ENCODE data around the gene GALNTL6. TPM values are rescaled to one million over a fixed set of nuclear protein-coding genes. Genes with fewer than 3 reads are reported as not detected.

The GALNTL6 gene
- total and polyA plus RNA-seq, 9 of the 15 experiments (the other 6 are each of a cell fraction or from before 2014, with no cell fraction given) = 0.18 to 0.50 (median 0.29) TPM

GRCh38 chr4:172356016-172356415 is 542.8 kb downstream of the GALNTL6 start:
- intact Hi-C loops (cut with micrococcal nuclease) = no loop called here
- no peak for DNase-seq (ENCODE audit: extremely low read depth in 1 of 4, low spot score in 3 of 4)
- H3K27me3 ChIP-seq (ENCODE audit: control insufficient read depth in 2 of 2, insufficient read depth in 2 of 2, low read length in 2 of 2) = no peaks in the 10 kb centered on the region
- H3K9me3 ChIP-seq (replicated peaks; ENCODE audit: control insufficient read depth, insufficient read depth, low read depth, low read length) = no peaks in the 10 kb centered on the region
- no peak for FAIRE-seq
- no peaks in the 10 kb centered on the region for H3K79me2 ChIP-seq (ENCODE audit: control insufficient read depth, insufficient read depth, low read length)
- no peak overlapping the region for H3K27ac ChIP-seq (ENCODE audit: extremely low read depth, low read depth, low read length)
- H3K4me2 ChIP-seq (ENCODE audit: insufficient read depth, low read length) = no peak overlapping the region
- H3K4me1 ChIP-seq (replicated peaks in 1 of 2; ENCODE audit: control insufficient read depth in 2 of 2, insufficient read depth in 2 of 2, low read length in 2 of 2) = no peaks in the 10 kb centered on the region
- in situ Hi-C loops (cut with MboI) = no loop called here
- ChIA-PET CTCF (ENCODE audit: low intra/inter-chr PET ratio) (no interaction called here), POLR2A (no interaction called here)
- H3K9ac ChIP-seq (ENCODE audit: insufficient read depth in 1 of 2, low read depth in 2 of 2, low read length in 2 of 2) = no peak overlapping the region
- TF ChIP-seq GABPB1 (CRISPR knock-in tag; IDR thresholded peaks at IDR 0.05) (no peak), ZBTB5 (IDR thresholded peaks at IDR 0.05) (no peak), ZNF184 (CRISPR knock-in tag; IDR thresholded peaks at IDR 0.05) (no peak), ZSCAN32 (CRISPR knock-in tag; IDR thresholded peaks at IDR 0.05) (no peak), SMAD4 (CRISPR knock-in tag; conservative IDR thresholded peaks at IDR 0.05) (no peak), RFX5 (IDR thresholded peaks at IDR 0.05; ENCODE audit: low read depth, low read length) (no peak), CHD1 (IDR thresholded peaks at IDR 0.05; ENCODE audit: low read length) (no peak), TFE3 (CRISPR knock-in tag; IDR thresholded peaks at IDR 0.05) (no peak), ZNF778 (CRISPR knock-in tag; IDR thresholded peaks at IDR 0.05) (no peak), TEAD4 (IDR thresholded peaks at IDR 0.05; ENCODE audit: low read length) (no peak), TEAD4 (CRISPR knock-in tag; IDR thresholded peaks at IDR 0.05; ENCODE audit: borderline replicate concordance) (no peak), NR4A1 (CRISPR knock-in tag; IDR thresholded peaks at IDR 0.05) (no peak), NR4A1 (tag; IDR thresholded peaks at IDR 0.05) (no peak)
- TF ChIP-seq, protein P1, sequence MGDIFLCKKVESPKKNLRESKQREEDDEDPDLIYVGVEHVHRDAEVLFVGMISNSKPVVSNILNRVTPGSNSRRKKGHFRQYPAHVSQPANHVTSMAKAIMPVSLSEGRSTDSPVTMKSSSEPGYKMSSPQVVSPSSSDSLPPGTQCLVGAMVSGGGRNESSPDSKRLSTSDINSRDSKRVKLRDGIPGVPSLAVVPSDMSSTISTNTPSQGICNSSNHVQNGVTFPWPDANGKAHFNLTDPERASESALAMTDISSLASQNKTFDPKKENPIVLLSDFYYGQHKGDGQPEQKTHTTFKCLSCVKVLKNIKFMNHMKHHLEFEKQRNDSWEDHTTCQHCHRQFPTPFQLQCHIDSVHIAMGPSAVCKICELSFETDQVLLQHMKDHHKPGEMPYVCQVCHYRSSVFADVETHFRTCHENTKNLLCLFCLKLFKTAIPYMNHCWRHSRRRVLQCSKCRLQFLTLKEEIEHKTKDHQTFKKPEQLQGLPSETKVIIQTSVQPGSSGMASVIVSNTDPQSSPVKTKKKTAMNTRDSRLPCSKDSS (IDR thresholded peaks at IDR 0.05; ENCODE audit: low read depth, partially characterized antibody) = no peak
- WGBS (ENCODE audit: insufficient coverage, low coverage, missing lambda C conversion rate) = 0% methylated on average over 1 of the region's 1 CpG
- no peak overlapping the region for H3K4me3 ChIP-seq
- H4K20me1 ChIP-seq (replicated peaks; ENCODE audit: control insufficient read depth, insufficient read depth, low read length) = no peaks in the 10 kb centered on the region
- no peak overlapping the region for H2AFZ ChIP-seq (ENCODE audit: low read depth, low read length)
- no peak for ATAC-seq
- BruUV-seq (replicated peaks) = no TSS peak
- no peaks in the 10 kb centered on the region for H3K36me3 ChIP-seq (ENCODE audit: control insufficient read depth, insufficient read depth, low read length)
- H3K9me1 ChIP-seq (ENCODE audit: control insufficient read depth, insufficient read depth, low read length) = no peaks in the 10 kb centered on the region

Data from K562 (cell line).